Measurements from ENCODE around the gene TSHZ1. TPM values are rescaled to one million over a fixed set of nuclear protein-coding genes. Genes with fewer than 3 reads are reported as not detected.

Gene TSHZ1
- total RNA-seq, 1 donor from 2014 or later = 17.0 TPM

GRCh38 chr18:75238786-75239185 is 28.2 kb downstream of the TSHZ1 start:
- ATAC-seq = no peak
- Histone ChIP-seq H3K27me3 (ENCODE audit: low read depth) (no peaks in the 10 kb centered on the region), H3K27ac (no peak overlapping the region), H3K4me3 (no peak overlapping the region), H3K36me3 (no peaks in the 10 kb centered on the region), H3K9me3 (no peaks in the 10 kb centered on the region), H3K4me1 (no peaks in the 10 kb centered on the region)
- DNase-seq = no peak
- no peak for TF ChIP-seq CTCF (IDR thresholded peaks at IDR 0.05)
- intact Hi-C loops (cut with DNase I) = no loop called here

- no peaks in the 10 kb centered on the region for H3K9me3 ChIP-seq
- DNase-seq (no peak), ATAC-seq (no peak)
- no peak overlapping the region for H3K4me3 ChIP-seq
- H3K27ac ChIP-seq = no peak overlapping the region
- H3K27me3 ChIP-seq (ENCODE audit: low read depth) = no peaks in the 10 kb centered on the region
- intact Hi-C loops (cut with DNase I) = no loop called here
- TF ChIP-seq CTCF (IDR thresholded peaks at IDR 0.05) = no peak
- no peaks in the 10 kb centered on the region for H3K36me3 ChIP-seq
- no peaks in the 10 kb centered on the region for H3K4me1 ChIP-seq
Measured at GRCh38 chr18:75240433-75240832, 29.8 kb downstream of the TSHZ1 start.

- TF ChIP-seq CTCF (IDR thresholded peaks at IDR 0.05) = no peak
Measured at GRCh38 chr18:75241705-75242104, 31.1 kb downstream of the TSHZ1 start.

GRCh38 chr18:75244351-75245313 is 34.0 kb downstream of the TSHZ1 start:
- Histone ChIP-seq H3K27me3 (ENCODE audit: low read depth) (no peaks in the 10 kb centered on the region), H3K27ac (no peak overlapping the region), H3K4me1 (peaks cover 20% of the 10 kb centered on the region), H3K9me3 (no peaks in the 10 kb centered on the region), H3K4me3 (no peak overlapping the region), H3K36me3 (no peaks in the 10 kb centered on the region)
- ATAC-seq = no peak
- intact Hi-C loops (cut with DNase I) = no loop called here
- no peak for DNase-seq
- no peak for TF ChIP-seq CTCF (IDR thresholded peaks at IDR 0.05)

More at GRCh38 chr18:75241705-75242104, 31.1 kb downstream of the TSHZ1 start:
- Histone ChIP-seq H3K9me3 (no peaks in the 10 kb centered on the region), H3K4me3 (no peak overlapping the region), H3K27ac (no peak overlapping the region), H3K27me3 (ENCODE audit: low read depth) (no peaks in the 10 kb centered on the region), H3K4me1 (peaks cover 3% of the 10 kb centered on the region), H3K36me3 (no peaks in the 10 kb centered on the region)
- intact Hi-C loops (cut with DNase I) = no loop called here
- ATAC-seq = no peak
- DNase-seq = no peak

DNA sequence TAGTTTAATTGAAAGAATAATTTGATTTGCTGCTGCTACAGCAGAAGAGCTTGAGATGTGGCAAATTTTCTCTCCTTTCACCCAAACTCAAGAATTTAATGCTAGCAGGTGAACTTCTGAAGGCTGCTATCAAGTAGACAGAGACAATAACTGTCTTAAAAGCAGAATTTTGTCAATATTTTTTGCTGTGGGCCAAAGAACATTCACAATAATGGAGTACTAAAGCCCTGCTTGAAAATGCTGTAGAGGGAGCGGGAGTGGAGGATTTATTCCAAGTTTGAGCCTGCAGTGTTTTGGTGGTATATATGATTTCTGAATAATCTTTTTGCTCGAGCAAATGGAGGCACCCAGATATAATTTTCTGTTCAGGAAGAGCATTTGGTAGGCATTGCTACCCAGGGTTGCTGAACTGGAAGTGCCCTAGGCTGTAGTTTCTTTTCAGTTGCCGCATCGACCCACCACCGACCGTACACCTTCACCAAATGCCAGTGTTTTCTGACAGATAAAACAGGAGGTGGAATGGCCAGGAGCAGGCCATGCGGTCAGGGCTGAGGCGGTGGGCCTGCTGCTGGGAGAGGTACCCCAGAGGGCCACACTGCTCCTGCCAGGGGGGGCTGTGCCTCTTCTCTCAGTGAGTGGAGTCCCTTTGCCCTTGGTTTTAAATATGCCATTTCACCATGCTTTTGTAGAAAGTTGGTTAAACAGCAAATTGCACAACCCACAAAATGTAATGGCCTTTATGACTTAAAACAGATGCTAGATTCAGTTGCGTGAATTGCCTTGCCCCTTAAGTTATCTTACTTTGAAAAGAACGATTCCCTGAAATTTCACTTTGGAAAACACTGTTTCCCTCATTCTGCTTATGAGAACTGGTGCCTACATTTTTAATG is 36.4 kb downstream of the TSHZ1 start:
- DNase-seq (no peak), ATAC-seq (peak in 1 of 2 donors; percentile 14)
- Histone ChIP-seq H3K27ac (peak overlapping the region; percentile 74), H3K9me3 (no peaks in the 10 kb centered on the region), H3K36me3 (no peaks in the 10 kb centered on the region), H3K4me3 (peak overlapping the region; percentile 51), H3K27me3 (ENCODE audit: low read depth) (no peaks in the 10 kb centered on the region), H3K4me1 (peaks cover 20% of the 10 kb centered on the region)
- TF ChIP-seq CTCF (IDR thresholded peaks at IDR 0.05) = no peak
- intact Hi-C loops (cut with DNase I) = no loop called here
